NOMO-1 treated with dmso at 0.1 percent for 144 hours (cell line): ENCODE measurements around the gene PLB1.

Experiments used
- DNase-seq: peaks from one replicate; lab custom pipeline; 2025; ENCODE audit not compliant: unreplicated experiment; lab: John Stamatoyannopoulos, UW

PLB1 gene

DNA sequence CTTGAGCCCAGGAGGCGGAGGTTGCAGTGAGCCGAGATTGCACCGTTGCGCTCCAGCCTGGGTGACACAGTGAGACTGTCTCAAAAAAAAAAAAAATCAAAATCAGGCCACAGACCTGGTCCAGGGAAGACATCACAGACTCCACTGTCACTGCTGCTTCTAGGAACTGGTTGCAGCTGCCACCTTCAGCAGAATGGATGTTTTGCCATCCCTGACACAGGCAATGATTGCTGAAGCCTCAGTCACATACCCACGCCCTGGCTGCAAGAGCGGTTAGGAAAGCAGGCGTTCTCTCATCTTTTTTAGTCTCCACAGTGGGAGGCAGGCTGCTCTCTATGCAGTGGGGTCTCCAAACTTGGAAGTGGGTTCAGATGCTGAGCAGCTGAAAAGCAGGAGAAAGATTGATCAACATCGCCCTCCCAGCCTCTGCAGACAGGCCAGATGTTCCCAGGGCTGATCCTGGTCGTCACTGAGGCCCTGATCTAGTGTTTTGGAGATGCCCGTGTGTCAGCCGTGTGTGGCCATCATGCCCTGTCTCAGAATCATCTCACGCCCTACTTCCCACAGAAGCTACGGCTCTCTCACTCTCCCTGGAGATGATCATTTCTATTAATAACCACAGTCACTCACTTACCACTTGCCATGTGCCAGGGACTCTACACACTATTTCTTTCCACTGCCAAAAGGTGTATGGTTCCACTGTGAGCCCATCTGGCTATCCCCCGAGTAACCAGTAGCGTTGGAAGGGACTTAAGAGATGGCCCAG, 91.8 kb downstream of the PLB1 start:
- DNase-seq, result no peak

DNA sequence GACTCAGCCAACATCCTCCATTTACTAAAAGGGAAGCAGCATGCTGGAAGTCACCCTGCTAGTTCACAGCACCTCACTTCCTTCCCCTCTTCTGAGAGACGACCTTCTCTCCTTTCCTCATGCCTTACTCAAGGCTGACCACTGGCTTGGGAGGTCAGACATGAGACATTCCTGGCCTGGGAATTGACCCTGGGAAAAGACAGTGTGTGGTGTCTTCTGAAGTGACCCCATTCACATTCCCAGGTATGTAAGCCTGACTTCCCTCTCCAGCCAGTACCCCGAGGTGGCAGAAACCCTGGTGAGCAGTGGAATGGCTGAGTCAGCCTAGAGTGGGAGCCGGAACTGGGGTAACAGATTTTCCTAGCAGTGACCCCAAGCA, 92.4 kb downstream of the PLB1 start:
- DNase-seq, result no peak

DNA sequence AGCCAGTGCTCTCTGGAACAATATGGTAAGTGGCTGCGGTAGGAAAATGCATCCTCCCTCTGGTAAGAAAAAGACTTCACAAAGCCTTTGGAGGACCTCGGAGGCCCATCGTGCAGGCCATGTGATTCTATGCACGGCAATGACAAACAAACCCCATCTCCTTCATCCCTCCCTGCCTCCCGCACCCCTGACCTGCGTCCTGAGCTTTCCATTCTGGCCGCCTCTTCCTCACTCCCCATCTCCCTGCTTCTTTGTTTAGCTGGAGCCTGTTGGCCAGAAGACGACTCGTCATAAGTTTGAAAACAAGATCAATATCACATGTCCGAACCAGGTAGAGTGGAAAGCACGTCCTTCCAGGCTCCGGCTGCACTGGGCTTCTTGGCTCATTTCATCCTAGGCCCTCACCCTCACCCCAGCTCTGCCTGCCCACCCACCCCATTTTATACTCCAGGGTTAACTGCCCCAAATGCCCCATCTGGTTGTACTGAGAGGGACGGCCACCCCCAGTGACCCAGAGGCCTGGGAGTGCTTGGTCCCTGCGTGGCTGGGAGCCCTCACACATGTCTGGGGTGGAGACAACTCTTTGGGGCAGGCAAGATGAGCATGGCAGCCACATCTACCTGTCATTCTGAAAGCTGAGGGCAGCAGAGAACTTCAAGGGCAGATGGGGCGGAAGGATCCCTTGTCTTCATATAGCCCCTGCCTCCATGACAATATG, 94.0 kb downstream of the PLB1 start:
- DNase-seq, result no peak

DNA sequence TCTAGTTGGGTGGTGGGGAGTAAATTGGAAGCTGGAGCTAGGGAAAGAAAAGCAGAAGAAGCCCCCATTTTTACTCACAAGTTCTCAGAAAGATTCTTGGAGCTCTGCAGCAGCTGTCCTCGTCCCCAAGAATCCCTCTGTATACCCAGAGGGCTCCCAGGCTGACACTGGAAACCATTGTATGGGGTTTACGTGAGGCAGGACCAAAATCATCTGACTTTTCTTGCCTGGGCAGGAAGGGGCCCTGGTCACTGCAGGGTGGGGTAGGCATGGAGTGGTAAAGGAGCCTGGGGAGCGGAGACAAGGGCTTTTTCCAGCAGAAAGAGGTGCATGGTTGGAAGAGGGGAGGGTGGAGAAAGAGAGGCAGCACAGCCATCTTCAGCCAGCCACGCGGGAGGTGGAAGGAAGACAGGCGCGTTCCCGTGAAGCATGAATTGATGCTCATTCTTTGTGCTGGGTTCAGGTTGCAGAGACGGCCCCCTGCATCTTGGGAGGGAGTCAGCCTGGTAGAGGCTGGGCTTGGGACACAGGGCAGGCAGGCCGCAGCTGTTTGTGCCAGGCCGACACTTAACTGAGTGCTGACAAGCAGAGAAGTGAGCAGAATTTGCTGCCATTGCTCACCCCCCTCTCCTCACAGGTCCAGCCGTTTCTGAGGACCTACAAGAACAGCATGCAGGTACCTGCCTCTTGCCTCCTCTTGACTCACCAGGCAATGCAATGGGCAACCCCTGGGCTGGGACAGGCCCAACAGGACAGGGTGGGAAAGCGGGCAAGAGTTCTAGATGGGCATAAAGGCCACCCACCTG, 94.8 kb downstream of the PLB1 start:
- DNase-seq, result no peak

DNA sequence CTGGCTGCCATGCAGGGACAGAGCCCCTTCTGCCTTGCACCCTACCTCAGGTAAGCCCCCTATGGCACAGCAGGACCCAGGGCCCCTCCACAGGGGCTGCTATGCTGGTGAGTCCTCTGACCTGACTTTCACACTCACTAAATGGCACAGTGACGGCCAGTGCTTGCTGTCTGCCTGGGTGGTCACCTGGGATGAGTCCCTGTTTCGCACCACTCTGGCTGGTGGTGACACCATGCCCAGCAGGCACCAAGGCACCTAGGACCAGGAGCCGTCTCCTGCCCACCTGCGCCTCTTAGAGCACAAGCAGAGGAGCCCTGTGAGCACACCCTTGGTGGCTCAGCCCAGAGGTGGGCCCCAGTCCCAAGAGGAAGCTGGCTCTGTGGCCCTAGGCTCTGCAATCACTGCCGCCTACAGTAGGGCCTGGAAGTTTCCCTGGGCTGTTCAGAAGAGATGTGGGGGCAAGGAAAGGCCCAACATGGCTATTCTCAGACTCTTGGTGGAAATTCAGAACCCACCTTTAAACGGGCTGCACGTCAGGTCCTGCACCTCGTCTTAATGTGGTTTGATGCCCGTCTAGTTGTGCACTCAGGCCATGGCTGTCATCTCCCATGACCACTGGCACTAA, 96.0 kb downstream of the PLB1 start:
- DNase-seq, result no peak

DNA sequence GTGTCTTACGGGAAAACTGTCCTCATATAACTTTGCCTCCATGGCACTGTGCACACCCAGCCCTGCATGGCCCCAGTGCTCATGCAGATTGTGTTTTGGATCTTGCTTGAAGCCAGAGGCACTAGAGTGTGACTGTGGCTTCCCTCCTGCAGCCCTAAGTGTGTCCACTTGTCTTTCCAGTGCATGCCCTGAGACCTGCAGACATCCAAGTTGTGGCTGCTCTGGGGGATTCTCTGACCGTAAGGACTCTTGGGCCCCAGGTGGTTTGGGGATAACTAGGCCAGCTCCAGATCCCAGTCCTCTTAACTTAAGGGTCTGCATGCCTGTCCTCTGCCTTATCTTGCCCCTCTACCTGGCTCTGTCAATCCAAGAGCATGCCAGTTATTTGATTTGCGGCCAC, 96.6 kb downstream of the PLB1 start:
- no peak for DNase-seq

DNA sequence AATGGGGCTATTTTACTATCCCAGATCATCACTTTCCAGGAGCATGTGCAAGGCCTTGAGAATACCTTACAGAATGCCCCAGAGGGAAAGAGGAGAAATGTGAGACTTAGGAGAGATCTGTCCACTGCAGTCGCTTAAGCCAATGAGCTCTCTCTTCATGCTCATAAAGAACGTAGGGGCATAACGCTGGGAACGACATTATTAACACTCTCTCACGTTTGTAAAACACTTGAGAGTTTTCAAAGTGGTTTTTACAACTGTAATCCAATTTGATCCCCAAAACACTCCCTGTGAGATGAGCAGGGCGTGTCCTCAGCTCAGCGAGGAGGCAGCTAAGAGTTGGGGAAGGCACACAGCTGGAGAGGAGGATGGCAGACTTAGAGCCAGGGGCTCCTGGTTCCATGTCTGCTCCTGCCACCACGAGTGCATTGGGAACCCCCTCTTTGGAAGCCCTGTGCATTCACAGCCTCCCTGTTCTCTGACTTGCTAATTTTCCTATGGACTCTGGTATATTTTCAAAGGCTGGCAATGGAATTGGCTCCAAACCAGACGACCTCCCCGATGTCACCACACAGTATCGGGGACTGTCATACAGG, 97.4 kb downstream of the PLB1 start:
- DNase-seq, result no peak

DNA sequence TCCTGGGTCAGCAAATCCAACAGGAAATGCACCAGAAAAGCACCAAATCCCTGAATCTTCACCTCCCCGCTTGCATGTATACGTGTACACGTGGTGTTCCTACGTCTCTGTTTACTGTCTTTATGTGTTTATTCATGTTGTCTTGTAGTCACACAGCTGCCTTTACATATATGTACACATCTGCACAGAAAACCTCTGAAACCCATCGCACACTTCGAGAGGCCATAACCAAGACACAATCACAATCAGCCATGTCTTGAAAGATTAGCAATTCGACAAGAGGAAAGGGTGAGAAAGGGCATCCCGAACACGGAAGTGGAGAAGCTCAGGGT, 98.1 kb downstream of the PLB1 start:
- no peak for DNase-seq

DNA sequence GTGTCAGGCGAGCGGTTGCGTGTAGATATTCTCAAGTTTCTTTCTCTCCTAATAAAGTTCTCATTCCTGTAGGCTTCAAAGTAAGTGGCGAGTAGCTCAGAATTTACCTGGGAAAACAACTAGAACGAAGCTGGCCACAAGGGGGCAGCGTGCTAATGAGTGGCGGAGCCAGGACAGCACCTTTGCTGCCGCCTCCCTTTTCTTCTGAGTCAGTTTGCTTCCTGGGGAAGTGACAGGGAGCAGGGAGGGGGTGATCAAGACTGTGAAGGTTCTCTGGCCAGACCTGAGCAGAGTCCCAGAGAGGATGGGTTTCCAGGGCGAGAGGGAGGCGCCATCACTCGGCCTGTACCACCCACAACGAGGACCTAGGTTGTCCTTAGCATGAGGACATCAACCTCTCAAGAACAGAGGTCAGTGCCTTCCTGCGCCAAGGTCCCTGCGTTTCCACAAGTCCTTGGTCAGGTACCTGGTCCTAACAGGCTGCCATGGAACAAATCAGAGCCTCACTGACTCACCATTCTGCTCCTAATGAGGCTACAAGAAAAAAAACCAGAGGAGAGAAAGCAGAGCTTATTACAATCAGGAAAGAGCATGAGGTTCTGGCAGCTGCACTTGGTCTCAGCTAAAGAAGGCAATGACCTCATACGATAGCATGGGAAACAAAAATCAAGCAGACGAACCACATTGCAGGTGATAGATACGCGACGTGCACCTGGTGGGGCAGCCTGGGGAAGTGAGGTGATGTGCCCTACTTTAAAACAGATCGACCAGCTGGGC, 98.7 kb downstream of the PLB1 start:
- peak; percentile 78 for DNase-seq

DNA sequence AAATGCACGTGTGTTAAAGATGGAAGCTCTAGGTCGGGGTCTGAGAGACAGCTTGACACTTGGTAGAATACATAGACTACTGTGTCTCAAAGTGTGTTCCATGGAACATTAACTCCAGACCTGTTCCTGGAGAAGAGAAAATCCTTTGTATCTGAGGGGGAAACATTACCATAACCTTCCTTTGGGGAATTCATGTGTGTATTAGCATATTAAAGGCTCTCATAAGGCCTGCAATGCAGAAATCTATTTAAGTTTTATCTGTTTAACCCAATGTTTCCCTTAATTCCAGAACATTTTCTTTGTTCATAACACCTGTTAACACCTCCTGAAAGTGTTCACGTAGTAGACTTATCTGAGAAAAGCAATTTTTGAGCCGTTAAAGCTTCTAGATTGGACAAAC, 99.5 kb downstream of the PLB1 start:
- no peak for DNase-seq

DNA sequence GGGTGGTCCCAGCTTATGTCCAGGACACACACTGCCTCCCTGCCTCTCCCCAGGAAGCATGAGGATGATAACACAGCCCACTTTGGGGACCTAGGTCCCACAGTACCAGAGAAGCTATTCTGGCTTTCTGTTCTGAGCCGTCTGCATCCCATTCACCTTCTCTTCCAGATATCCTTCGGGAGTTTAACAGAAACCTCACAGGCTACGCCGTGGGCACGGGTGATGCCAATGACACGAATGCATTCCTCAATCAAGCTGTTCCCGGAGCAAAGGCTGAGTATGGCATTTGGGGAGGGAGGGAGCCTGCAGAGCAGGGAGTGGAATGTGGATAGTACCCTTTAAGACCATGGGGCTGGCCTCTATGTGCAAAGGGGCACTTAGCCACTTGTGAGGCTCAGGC, 102.6 kb downstream of the PLB1 start:
- DNase-seq, result no peak

DNA sequence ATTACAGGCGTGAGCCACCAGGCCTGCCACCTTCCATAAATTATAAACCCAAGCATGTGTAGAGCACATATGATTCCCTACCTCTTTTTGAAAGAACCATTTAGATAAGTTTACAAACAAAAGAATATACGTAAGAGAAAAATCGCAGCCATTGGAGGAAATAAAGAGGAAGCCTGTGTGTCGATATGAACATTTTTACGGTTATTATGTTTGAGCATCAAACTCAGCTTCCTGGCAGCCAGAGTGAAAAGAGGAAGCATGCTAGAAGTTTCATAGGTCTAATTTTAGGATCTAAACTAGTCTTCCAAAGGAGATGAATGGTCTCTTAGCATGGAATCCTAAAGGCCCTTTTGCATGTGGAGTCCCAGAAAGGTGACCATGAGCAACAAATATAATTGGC, 104.3 kb downstream of the PLB1 start:
- peak; percentile 66 for DNase-seq

DNA sequence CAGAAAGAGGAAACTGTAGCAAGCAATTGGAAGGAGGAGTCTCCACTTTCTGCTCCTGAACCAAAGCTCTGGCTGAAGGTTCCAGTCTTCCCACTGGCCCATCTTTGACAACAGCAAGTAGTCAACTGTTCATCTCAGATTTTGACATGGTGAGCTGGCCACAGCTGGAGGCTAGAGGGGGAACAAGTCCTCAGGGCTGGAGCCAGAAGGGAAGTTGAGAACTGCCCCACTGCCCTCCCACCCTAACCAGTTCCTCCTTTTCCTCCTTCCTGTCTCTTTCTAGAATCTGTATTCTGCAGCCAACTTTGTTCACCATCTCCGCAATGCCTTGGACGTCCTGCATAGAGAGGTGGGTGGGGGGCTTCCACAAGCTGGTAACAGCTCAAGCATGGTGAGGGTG, 105.8 kb downstream of the PLB1 start:
- peak; percentile 72 for DNase-seq

DNA sequence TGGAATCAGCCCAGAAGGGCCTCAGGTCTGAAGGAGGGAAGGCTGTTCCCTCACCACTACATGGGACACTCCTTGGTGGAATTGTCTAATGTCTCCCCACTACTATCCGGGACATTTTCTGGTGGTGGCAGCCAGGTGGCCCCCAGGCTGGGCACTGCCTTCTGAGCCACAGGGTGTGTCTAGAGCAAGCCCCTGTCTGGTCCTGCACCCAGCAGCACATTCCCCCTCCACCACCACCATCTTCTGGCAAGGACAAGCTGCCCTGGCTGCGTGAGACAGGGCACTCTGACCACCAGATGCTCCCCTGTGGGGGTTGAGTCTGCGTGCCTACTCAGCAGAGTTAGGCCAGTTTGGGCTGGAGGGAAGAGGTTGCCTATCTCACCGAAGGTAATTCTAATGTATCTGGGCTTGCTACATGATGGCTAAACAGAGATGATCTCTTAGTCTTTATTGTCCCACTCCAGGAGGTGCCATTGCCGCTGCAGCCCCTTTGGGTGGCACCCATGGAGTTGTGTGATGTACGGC, 106.3 kb downstream of the PLB1 start:
- DNase-seq, result no peak

DNA sequence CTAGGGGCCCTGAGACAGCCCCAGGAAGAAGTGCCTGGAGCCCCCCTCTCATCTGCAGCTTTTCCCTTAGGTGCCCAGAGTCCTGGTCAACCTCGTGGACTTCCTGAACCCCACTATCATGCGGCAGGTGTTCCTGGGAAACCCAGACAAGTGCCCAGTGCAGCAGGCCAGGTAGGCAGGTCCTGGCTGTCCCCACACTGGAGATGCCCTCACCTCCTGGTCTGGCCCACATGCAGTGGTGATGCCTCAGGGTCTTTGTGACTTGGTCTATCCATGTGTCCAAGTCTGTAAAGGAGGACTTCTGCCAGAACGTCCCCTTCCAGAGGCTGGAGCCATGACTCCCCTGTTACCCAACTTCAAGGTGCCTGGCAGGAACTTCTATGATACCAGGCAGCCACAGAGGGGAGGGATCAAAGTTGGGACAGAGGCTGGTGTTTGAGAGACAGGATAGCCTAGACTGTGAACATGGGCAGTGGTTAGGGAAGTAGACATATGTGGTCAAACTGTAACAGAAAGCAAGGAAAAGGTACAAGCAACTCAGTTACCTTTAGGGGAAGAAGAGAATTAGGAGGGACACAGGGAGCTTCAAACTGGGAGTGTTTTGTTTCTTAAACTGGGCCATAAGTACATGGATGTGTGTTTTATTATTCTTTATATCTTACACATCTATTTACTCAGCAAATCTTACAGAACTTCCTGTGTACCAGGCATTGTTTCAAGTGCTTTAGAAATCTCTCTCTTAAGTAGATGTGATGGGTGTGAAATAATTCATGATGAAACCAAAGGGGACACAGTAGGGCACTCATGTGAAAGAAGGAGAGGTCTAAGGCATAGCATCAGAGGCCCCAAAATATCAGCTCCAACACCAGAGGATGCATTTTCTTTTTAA, 107.1 kb downstream of the PLB1 start:
- peak; percentile 44 for DNase-seq

DNA sequence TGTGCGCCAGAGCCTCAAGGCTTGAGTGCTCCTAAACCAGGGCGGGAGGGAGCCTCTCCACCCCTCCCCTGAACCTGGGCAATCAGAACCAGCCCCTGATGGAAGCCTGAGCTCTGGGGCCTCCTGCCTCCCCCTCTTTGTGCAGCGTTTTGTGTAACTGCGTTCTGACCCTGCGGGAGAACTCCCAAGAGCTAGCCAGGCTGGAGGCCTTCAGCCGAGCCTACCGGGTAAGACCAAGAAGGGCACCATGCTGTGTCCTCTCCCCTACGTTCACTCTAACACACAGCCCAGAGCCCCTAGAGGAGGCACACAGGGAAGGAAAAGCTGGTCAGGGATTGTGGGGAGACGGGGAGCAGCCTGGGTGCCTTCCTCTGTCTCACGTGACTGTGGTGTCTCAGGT, 108.0 kb downstream of the PLB1 start:
- DNase-seq, result no peak

DNA sequence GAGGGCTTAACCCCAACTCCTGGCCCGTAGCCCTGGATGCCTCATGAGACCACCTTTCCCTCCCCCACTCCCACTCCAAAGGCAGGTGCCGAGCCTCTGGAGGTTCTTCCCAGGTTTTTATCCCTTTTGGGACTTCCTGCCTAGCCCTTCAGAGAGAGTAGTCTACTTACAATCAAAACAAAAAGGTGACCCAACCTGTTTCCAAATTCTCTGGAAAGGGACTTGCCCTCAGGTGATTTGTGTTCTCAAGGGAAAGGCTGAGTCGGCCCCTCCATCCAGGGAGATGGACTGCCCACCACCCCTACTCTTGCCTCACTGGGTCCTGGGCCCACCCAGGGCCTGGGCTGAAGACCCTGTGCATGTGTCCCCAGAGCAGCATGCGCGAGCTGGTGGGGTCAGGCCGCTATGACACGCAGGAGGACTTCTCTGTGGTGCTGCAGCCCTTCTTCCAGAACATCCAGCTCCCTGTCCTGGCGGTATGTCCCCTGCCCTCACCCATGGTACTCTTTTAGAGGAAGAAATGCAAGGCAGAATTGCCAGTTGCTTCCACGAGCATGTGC, 108.5 kb downstream of the PLB1 start:
- no peak for DNase-seq

DNA sequence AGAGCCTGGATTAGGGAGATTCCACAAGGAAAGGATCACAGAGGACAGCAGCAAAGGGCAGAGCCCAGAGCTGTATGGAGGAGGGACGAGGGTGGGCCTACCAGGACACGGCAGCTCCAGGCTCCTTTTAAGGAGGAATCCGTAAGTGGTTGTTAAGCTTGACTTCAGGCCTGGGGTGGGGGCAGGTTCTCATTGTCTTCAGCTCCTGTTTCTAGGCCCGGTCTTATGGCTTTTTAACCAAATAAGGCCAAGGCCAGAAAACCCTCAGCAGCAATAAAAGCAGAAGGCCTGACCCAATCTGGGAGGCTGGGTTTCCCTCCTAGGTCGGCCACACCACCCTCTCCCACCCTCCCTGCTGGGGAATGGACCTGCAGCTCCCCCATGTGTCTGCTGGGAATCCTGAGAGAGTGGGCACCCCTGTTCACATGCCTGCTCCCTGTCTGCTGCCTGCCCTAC, 111.2 kb downstream of the PLB1 start:
- no peak for DNase-seq
